ENCODE results near the gene RPUSD1.

Gene RPUSD1

DNA sequence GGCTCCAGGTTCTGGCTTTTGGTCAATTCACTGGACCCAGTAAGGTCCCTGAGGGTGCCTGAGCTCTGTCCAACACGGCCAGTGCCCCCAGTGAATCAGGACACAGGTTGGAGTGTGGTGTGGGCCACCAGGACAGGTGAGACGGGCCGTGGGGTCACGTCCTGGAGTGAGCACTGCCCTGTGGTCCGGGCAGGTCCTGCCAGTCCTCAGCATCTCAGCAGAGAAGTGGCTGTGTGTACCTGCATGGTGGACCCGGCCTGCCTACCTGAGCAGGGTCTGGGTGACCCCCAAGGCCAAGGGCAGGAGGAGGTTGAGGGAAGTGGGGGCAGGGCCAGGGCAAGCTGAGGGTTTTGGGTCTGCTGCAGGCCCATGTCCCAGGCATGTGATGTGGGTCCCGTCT is 14.3 kb upstream of the RPUSD1 start:
- no peak overlapping the region for H3K4me3 ChIP-seq (ENCODE audit: low read depth, low read length, poor library complexity, severe bottlenecking)
- peaks cover 13% of the 10 kb centered on the region; the same call in 1 of the 2 replicates for H3K27me3 ChIP-seq (ENCODE audit: insufficient read depth, low read length)
- no peak overlapping the region for H3K9ac ChIP-seq (ENCODE audit: low read length)
- H2AFZ ChIP-seq (ENCODE audit: low read length), result no peak overlapping the region
- H3K36me3 ChIP-seq (ENCODE audit: insufficient read depth, low read length), result peaks cover 6% of the 10 kb centered on the region; the same call in 1 of the 2 replicates
- no peak overlapping the region for H3K4me2 ChIP-seq (ENCODE audit: low read length)
- H3K27ac ChIP-seq (ENCODE audit: low read depth, low read length, poor library complexity, severe bottlenecking), result no peak overlapping the region
- no peaks in the 10 kb centered on the region for H3K4me1 ChIP-seq (ENCODE audit: insufficient read depth, low read length, severe bottlenecking)
- no peak for TF ChIP-seq CTCF (IDR thresholded peaks at IDR 0.05; ENCODE audit: low read length)
- no peak for TF ChIP-seq EZH2 (IDR thresholded peaks at IDR 0.05; ENCODE audit: borderline replicate concordance, low read length)
- H3K79me2 ChIP-seq (ENCODE audit: insufficient read depth, low read length), result no peaks in the 10 kb centered on the region
- no peaks in the 10 kb centered on the region for H3F3A ChIP-seq (ENCODE audit: insufficient read depth, low read length)
- H4K20me1 ChIP-seq (ENCODE audit: insufficient read depth, low read length), result no peaks in the 10 kb centered on the region
- no peaks in the 10 kb centered on the region for H3K9me3 ChIP-seq (ENCODE audit: low read length)
- H3K9me2 ChIP-seq (ENCODE audit: low read depth, low read length), result no peaks in the 10 kb centered on the region

GRCh38 chr16:801584-802363 is 13.6 kb upstream of the RPUSD1 start:
- no peaks in the 10 kb centered on the region for H3K9me3 ChIP-seq (ENCODE audit: low read length)
- H4K20me1 ChIP-seq (ENCODE audit: insufficient read depth, low read length), result no peaks in the 10 kb centered on the region
- peaks cover 13% of the 10 kb centered on the region; the same call in 1 of the 2 replicates for H3K27me3 ChIP-seq (ENCODE audit: insufficient read depth, low read length)
- no peak overlapping the region for H3K4me3 ChIP-seq (ENCODE audit: low read depth, low read length, poor library complexity, severe bottlenecking)
- H3F3A ChIP-seq (ENCODE audit: insufficient read depth, low read length), result no peaks in the 10 kb centered on the region
- H3K36me3 ChIP-seq (ENCODE audit: insufficient read depth, low read length), result peaks cover 13% of the 10 kb centered on the region
- no peak overlapping the region for H3K27ac ChIP-seq (ENCODE audit: low read depth, low read length, poor library complexity, severe bottlenecking)
- H3K9me2 ChIP-seq (ENCODE audit: low read depth, low read length), result no peaks in the 10 kb centered on the region
- no peak overlapping the region for H2AFZ ChIP-seq (ENCODE audit: low read length)
- no peaks in the 10 kb centered on the region for H3K79me2 ChIP-seq (ENCODE audit: insufficient read depth, low read length)
- TF ChIP-seq EZH2 (IDR thresholded peaks at IDR 0.05; ENCODE audit: borderline replicate concordance, low read length) (no peak), CTCF (IDR thresholded peaks at IDR 0.05; ENCODE audit: low read length) (no peak)
- H3K4me1 ChIP-seq (ENCODE audit: insufficient read depth, low read length, severe bottlenecking), result no peaks in the 10 kb centered on the region
- H3K4me2 ChIP-seq (ENCODE audit: low read length), result no peak overlapping the region
- H3K9ac ChIP-seq (ENCODE audit: low read length), result no peak overlapping the region

DNA sequence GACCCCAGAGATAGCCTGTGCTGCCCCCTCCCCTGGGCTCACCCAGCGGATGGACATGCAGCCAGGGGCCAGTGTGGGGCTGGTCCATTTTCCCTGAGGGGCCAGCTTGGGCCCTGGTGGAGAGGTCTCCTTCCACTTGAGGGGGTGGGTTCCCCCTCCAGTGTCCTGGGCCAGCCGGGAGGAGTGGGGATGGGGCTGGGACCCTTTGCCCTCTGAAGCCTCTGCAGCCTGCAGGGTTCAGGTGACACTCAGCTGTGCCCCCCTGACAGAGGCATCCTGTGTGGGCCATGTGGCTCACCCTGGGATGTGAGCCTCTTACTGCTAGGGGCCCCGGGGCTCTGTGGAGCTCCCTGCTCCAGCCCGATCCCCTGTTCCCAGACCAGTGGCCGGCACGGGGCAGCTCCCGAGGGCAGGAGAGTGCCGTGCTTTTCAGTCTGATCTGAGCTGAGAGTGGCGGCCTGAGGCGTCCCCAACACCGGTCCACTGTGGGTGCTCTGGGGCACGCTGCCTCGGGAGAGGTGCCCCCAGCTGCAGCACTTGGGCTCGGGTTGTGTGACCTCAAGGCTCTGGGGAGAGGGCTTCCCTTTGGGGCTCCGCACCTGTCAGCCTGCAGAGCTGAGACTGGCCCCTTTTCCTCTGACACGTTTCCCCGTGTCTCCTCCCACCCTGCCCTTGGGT is 12.8 kb upstream of the RPUSD1 start:
- Histone ChIP-seq H3K4me3 (ENCODE audit: low read depth, low read length, poor library complexity, severe bottlenecking) (no peak overlapping the region), H3K27ac (ENCODE audit: low read depth, low read length, poor library complexity, severe bottlenecking) (no peak overlapping the region), H3K4me1 (ENCODE audit: insufficient read depth, low read length, severe bottlenecking) (no peaks in the 10 kb centered on the region)

More for the DNA sequence above, 12.8 kb upstream of the RPUSD1 start:
- Histone ChIP-seq H2AFZ (ENCODE audit: low read length) (no peak overlapping the region), H3K4me2 (ENCODE audit: low read length) (no peak overlapping the region), H4K20me1 (ENCODE audit: insufficient read depth, low read length) (no peaks in the 10 kb centered on the region), H3K9ac (ENCODE audit: low read length) (no peak overlapping the region), H3K27me3 (ENCODE audit: insufficient read depth, low read length) (peaks cover 13% of the 10 kb centered on the region; the same call in 1 of the 2 replicates), H3K36me3 (ENCODE audit: insufficient read depth, low read length) (peaks cover 21% of the 10 kb centered on the region), H3F3A (ENCODE audit: insufficient read depth, low read length) (no peaks in the 10 kb centered on the region), H3K9me2 (ENCODE audit: low read depth, low read length) (no peaks in the 10 kb centered on the region), H3K9me3 (ENCODE audit: low read length) (no peaks in the 10 kb centered on the region), H3K79me2 (ENCODE audit: insufficient read depth, low read length) (no peaks in the 10 kb centered on the region)
- TF ChIP-seq CTCF (IDR thresholded peaks at IDR 0.05; ENCODE audit: low read length), result no peak
- no peak for TF ChIP-seq EZH2 (IDR thresholded peaks at IDR 0.05; ENCODE audit: borderline replicate concordance, low read length)

All from OCI-LY1 (cell line).